ENCODE results near the gene MNAT1.

Gene MNAT1

GRCh38 chr14:60734465-60735242, at the start of gene MNAT1:
Gene MNAT1 (plus strand): TSS chr14:60734761. CDS start chr14:60734863, 102 bp downstream.
- no peaks in the 10 kb centered on the region for H3K36me3 Mint-ChIP-seq (ENCODE audit: low read depth)
- H3K27ac Mint-ChIP-seq = peak within 1 kb of the TSS; percentile 94
- peaks cover 26% of the 10 kb centered on the region for H3K4me1 Mint-ChIP-seq (ENCODE audit: low read depth)
- no peaks in the 10 kb centered on the region for H3K9me3 Mint-ChIP-seq
- peak within 1 kb of the TSS; percentile 99 for H3K4me3 Mint-ChIP-seq
- H3K27me3 Mint-ChIP-seq = peaks cover 22% of the 10 kb centered on the region

GRCh38 chr14:60686865-60687264, 47.7 kb upstream of the MNAT1 start:
- Mint-ChIP-seq H3K36me3 (ENCODE audit: low read depth) (no peaks in the 10 kb centered on the region), H3K4me3 (no peak overlapping the region), H3K9me3 (no peaks in the 10 kb centered on the region), H3K27ac (no peak overlapping the region), H3K27me3 (peaks cover 10% of the 10 kb centered on the region), H3K4me1 (ENCODE audit: low read depth) (no peaks in the 10 kb centered on the region)

- Mint-ChIP-seq H3K4me3 (no peak overlapping the region), H3K4me1 (ENCODE audit: low read depth) (no peaks in the 10 kb centered on the region), H3K36me3 (ENCODE audit: low read depth) (no peaks in the 10 kb centered on the region), H3K27ac (no peak overlapping the region), H3K9me3 (no peaks in the 10 kb centered on the region), H3K27me3 (peaks cover 22% of the 10 kb centered on the region)
Observed at GRCh38 chr14:60691383-60692113, 43.0 kb upstream of the MNAT1 start.

- peaks cover 49% of the 10 kb centered on the region for H3K27me3 Mint-ChIP-seq
- H3K27ac Mint-ChIP-seq = no peak overlapping the region
- peaks cover 9% of the 10 kb centered on the region for H3K9me3 Mint-ChIP-seq
- no peak overlapping the region for H3K4me3 Mint-ChIP-seq
- peaks cover under 1% of the 10 kb centered on the region for H3K36me3 Mint-ChIP-seq (ENCODE audit: low read depth)
- H3K4me1 Mint-ChIP-seq (ENCODE audit: low read depth) = no peaks in the 10 kb centered on the region
Observed at GRCh38 chr14:60695327-60695726, 39.2 kb upstream of the MNAT1 start.

- no peak overlapping the region for H3K4me3 Mint-ChIP-seq
- H3K27me3 Mint-ChIP-seq = peaks cover 41% of the 10 kb centered on the region
- peaks cover 4% of the 10 kb centered on the region for H3K36me3 Mint-ChIP-seq (ENCODE audit: low read depth)
- H3K27ac Mint-ChIP-seq = no peak overlapping the region
- peaks cover 19% of the 10 kb centered on the region for H3K9me3 Mint-ChIP-seq
- no peaks in the 10 kb centered on the region for H3K4me1 Mint-ChIP-seq (ENCODE audit: low read depth)
Observed at GRCh38 chr14:60700598-60700997, 34.0 kb upstream of the MNAT1 start.

GRCh38 chr14:60705100-60705499, 29.5 kb upstream of the MNAT1 start:
- H3K4me1 Mint-ChIP-seq (ENCODE audit: low read depth) = no peaks in the 10 kb centered on the region
- H3K27ac Mint-ChIP-seq = no peak overlapping the region

GRCh38 chr14:60707858-60708257, 26.7 kb upstream of the MNAT1 start:
- no peak overlapping the region for H3K27ac Mint-ChIP-seq
- peaks cover 28% of the 10 kb centered on the region for H3K27me3 Mint-ChIP-seq
- H3K36me3 Mint-ChIP-seq (ENCODE audit: low read depth) = no peaks in the 10 kb centered on the region
- no peak overlapping the region for H3K4me3 Mint-ChIP-seq
- no peaks in the 10 kb centered on the region for H3K9me3 Mint-ChIP-seq
- H3K4me1 Mint-ChIP-seq (ENCODE audit: low read depth) = no peaks in the 10 kb centered on the region

More at GRCh38 chr14:60705100-60705499, 29.5 kb upstream of the MNAT1 start:
- peaks cover 21% of the 10 kb centered on the region for H3K27me3 Mint-ChIP-seq
- peaks cover 12% of the 10 kb centered on the region for H3K9me3 Mint-ChIP-seq
- H3K4me3 Mint-ChIP-seq = no peak overlapping the region
- peaks cover 4% of the 10 kb centered on the region for H3K36me3 Mint-ChIP-seq (ENCODE audit: low read depth)

GRCh38 chr14:60710494-60710893, 24.1 kb upstream of the MNAT1 start:
- Mint-ChIP-seq H3K4me1 (ENCODE audit: low read depth) (no peaks in the 10 kb centered on the region), H3K4me3 (no peak overlapping the region), H3K27ac (no peak overlapping the region), H3K36me3 (ENCODE audit: low read depth) (no peaks in the 10 kb centered on the region), H3K27me3 (peaks cover 40% of the 10 kb centered on the region), H3K9me3 (no peaks in the 10 kb centered on the region)

GRCh38 chr14:60713513-60713912, 21.0 kb upstream of the MNAT1 start:
- Mint-ChIP-seq H3K27me3 (peaks cover 42% of the 10 kb centered on the region), H3K27ac (no peak overlapping the region), H3K9me3 (no peaks in the 10 kb centered on the region), H3K4me3 (no peak overlapping the region), H3K4me1 (ENCODE audit: low read depth) (no peaks in the 10 kb centered on the region), H3K36me3 (ENCODE audit: low read depth) (no peaks in the 10 kb centered on the region)

- Mint-ChIP-seq H3K9me3 (no peaks in the 10 kb centered on the region), H3K27ac (no peak overlapping the region), H3K36me3 (ENCODE audit: low read depth) (no peaks in the 10 kb centered on the region), H3K4me1 (ENCODE audit: low read depth) (peaks cover 19% of the 10 kb centered on the region), H3K4me3 (no peak overlapping the region), H3K27me3 (peaks cover 66% of the 10 kb centered on the region)
Observed at GRCh38 chr14:60720391-60720790, 14.2 kb upstream of the MNAT1 start.

GRCh38 chr14:60720962-60721325, 13.6 kb upstream of the MNAT1 start:
- H3K4me3 Mint-ChIP-seq = peak overlapping the region; percentile 38
- H3K27ac Mint-ChIP-seq = no peak overlapping the region
- H3K9me3 Mint-ChIP-seq = no peaks in the 10 kb centered on the region
- peaks cover 65% of the 10 kb centered on the region for H3K27me3 Mint-ChIP-seq
- H3K36me3 Mint-ChIP-seq (ENCODE audit: low read depth) = no peaks in the 10 kb centered on the region
- H3K4me1 Mint-ChIP-seq (ENCODE audit: low read depth) = peaks cover 19% of the 10 kb centered on the region

GRCh38 chr14:60721326-60722106, 13.0 kb upstream of the MNAT1 start:
- H3K27ac Mint-ChIP-seq = no peak overlapping the region
- H3K27me3 Mint-ChIP-seq = peaks cover 66% of the 10 kb centered on the region
- peaks cover 19% of the 10 kb centered on the region for H3K4me1 Mint-ChIP-seq (ENCODE audit: low read depth)
- no peaks in the 10 kb centered on the region for H3K36me3 Mint-ChIP-seq (ENCODE audit: low read depth)
- peak overlapping the region; percentile 81 for H3K4me3 Mint-ChIP-seq
- H3K9me3 Mint-ChIP-seq = no peaks in the 10 kb centered on the region

- Mint-ChIP-seq H3K4me3 (peak overlapping the region; percentile 81), H3K4me1 (ENCODE audit: low read depth) (peaks cover 19% of the 10 kb centered on the region), H3K27me3 (peaks cover 71% of the 10 kb centered on the region), H3K36me3 (ENCODE audit: low read depth) (no peaks in the 10 kb centered on the region), H3K27ac (no peak overlapping the region), H3K9me3 (no peaks in the 10 kb centered on the region)
Observed at GRCh38 chr14:60722107-60722356, 12.5 kb upstream of the MNAT1 start.

GRCh38 chr14:60722357-60723115, 12.0 kb upstream of the MNAT1 start:
- Mint-ChIP-seq H3K9me3 (no peaks in the 10 kb centered on the region), H3K27ac (no peak overlapping the region), H3K4me3 (peak overlapping the region; percentile 81), H3K4me1 (ENCODE audit: low read depth) (peaks cover 19% of the 10 kb centered on the region), H3K36me3 (ENCODE audit: low read depth) (no peaks in the 10 kb centered on the region), H3K27me3 (peaks cover 76% of the 10 kb centered on the region)

Data from stimulated activated naive CD8-positive, alpha-beta T cell treated with anti-CD3 and anti-CD28 coated beads, Interleukin-15, Interleukin-2, amounts not matched to agents 100 ng/mL and 50 ng/mL, for 24 hours (primary cell).